Measurements from ENCODE around the gene QTRT2.

QTRT2 gene

GRCh38 chr3:114078126-114078525 lies 21.6 kb downstream of the QTRT2 start:
- no peak for DNase-seq (ENCODE audit: low read depth)

GRCh38 chr3:114079761-114080160 lies 23.2 kb downstream of the QTRT2 start:
- DNase-seq (ENCODE audit: low read depth) = no peak

- DNase-seq (ENCODE audit: low read depth) = no peak
These were observed 23.7 kb downstream of the QTRT2 start for GRCh38 chr3:114080201-114080600.

DNA sequence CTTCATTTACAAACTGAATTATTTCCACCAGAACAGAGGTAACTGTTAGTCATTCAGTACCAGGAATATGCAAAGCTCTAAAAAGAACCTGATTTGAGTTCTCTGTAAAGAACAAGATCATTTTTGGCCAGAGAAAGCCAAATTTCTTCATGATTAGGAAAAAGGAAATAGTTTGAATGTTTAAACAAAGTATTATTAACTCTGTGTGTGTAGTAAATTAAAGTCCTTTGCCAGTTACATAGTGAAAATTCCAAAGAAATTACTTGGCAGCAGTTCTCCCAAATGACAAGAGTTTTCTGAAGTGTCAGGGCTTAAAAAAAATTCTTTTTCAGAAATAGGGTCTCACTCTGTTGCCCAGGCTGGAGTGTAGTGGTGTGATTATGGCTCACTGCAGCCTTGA lies 24.5 kb downstream of the QTRT2 start:
- DNase-seq (ENCODE audit: low read depth) = no peak

GRCh38 chr3:114083112-114083511 lies 26.6 kb downstream of the QTRT2 start:
- no peak for DNase-seq (ENCODE audit: low read depth)

DNA sequence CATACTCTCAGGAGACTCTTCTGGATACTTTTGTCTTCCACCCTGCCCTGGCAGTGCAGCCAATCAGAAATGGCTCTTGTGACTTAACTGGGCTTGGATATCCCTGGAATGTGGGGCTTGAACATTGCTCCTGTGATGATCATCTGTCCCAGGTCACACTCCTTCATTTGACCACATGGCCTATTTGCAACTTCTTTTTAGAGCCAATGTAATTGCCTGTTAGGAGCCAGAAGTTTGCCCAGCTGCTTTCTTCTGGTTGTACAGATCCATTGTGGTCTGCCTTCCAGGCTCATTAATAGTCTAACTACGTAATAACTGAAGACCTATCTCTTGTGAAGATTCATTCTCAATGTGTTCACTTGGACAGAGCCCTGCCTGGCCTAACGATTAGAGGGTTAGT lies 29.8 kb downstream of the QTRT2 start:
- no peak for DNase-seq (ENCODE audit: low read depth)

DNA sequence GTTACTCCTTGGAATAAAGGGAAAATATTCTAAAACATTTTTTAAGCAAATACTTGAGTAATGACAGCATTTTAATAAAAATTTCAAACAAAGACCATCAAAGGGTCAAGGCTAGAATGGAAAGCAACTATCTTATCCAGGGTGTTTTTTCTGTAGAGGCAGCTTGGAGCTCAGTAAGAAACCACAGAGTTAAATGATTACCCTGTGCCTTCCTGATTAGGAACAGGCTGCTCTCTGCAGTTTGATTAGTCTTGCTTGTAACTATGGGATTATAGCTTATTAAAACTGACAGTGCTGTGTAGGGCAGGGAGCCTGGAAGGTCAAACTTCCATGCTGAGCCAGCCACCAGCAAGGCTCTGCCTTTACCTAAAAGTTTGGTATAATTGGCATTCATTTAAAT lies 33.1 kb downstream of the QTRT2 start:
- DNase-seq (ENCODE audit: low read depth) = no peak

DNA sequence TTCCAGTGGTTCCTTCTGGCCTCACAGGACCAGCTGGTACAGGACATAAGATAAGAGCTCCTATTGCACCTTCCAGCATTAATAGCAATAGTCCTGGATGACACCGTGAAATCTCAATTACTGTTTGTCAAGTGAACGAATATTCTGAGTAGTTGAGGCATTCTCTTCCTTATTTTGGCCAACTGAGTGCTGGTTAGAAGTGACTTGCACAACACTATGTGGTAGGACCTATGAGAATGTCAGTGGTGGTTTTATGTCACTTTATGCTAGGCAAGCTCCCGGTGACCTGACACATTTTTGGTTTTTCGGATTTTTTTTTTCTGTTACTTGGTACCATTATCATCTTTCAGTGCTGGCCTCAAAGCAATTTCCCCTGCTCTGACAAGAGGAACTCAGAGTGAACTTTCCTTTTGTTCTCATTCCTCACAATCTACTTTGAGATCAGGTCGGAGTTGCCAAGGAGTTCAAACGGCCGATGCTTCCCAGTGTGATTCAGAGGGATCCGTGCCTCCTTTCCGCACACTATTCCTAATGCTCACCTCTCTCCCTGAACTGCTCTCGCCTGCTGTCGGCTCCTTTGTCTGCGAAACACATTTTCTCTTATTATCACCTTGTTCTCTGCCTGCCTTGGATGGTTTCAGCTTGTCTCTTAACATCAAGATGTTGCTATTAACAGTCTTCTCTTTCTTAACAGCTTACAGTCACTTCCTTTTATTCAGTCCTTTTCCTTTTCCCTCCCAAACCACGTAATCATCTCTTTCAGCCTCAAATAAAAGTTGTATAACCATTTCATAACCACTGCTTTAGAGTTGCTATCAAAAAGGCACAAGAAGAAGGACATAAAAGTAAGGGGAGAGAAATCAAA lies 35.8 kb downstream of the QTRT2 start:
- no peak for DNase-seq (ENCODE audit: low read depth)

DNA sequence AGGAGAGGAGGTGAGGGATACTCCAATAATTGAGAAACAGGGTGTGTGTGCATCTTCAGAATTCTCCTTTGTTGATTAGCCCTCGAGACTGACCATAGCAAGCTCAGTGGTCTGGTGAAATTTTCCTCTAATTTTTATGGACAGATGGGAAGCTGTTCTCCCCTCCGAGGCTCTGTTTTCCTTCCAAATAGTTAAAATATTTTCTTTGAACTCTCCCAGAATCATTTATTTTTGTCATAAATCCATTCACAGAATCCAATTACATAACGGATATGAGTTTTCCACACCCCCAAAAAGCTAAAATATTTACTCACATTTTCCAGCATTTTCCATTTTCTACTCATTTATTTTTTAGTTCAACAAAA lies 36.5 kb downstream of the QTRT2 start:
- DNase-seq (ENCODE audit: low read depth) = no peak

DNA sequence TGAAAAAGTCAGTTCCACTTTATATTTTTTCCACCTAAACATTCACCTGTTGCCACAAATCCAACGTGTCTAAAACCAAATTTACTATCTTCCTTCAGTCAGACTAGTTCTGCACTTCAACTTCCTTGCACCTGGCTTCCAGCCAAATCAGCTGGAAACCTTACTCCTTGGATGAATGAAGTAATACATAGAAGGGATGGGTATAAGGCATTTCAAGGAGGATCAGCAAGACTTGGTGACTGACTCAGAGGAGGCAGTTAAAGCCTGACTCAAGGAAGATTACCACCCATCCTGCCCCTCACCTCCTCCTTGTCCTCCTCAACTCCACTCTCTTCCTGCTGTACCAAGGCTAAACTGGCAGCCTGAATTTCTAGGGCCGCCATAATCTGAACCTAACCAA lies 37.1 kb downstream of the QTRT2 start:
- DNase-seq (ENCODE audit: low read depth) = no peak

- DNase-seq (ENCODE audit: low read depth) = no peak
These were observed 39.3 kb downstream of the QTRT2 start for GRCh38 chr3:114095796-114096195.

- DNase-seq (ENCODE audit: low read depth) = no peak
These were observed 44.6 kb downstream of the QTRT2 start for GRCh38 chr3:114101101-114101500.

DNA sequence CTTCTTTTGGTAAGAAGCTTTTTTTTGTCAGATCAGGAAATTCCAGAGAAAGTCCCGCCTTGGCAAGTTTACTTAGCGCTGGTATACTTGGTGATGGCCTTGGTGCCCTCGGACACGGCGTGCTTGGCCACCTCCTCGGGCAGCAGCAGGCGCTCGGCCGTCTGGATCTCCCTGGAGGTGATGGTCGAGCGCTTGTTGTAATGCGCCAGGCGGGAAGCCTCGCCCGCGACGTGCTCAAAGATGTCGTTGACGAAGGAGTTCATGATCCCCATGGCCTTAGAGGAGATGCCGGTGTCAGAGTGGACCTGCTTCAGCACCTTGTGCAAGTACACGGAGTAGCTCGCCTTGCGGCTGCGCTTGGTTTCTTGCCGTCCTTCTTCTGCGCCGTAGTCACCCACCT lies 46.6 kb downstream of the QTRT2 start:
- no peak for DNase-seq (ENCODE audit: low read depth)

DNA sequence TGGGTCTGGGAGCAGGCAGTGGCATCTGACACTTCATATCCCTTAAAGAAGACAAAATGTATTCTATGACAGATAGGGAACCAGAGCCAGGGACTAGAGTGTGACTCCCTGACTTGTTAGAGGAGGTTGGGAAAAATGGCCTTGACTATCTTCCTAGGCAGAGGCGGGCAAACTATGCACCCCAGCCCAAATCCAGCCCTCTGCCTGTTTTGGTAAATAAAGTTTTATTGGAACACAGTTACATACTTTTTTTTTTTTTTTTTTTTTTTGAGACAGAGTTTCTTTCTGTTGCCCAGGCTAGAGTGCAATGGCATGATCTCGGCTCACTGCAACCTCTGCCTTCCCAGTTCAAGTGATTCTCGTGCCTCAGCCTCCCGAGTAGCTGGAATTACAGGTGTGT lies 47.3 kb downstream of the QTRT2 start:
- DNase-seq (ENCODE audit: low read depth) = no peak

- no peak for DNase-seq (ENCODE audit: low read depth)
These were observed 47.9 kb downstream of the QTRT2 start for GRCh38 chr3:114104414-114104813.

DNA sequence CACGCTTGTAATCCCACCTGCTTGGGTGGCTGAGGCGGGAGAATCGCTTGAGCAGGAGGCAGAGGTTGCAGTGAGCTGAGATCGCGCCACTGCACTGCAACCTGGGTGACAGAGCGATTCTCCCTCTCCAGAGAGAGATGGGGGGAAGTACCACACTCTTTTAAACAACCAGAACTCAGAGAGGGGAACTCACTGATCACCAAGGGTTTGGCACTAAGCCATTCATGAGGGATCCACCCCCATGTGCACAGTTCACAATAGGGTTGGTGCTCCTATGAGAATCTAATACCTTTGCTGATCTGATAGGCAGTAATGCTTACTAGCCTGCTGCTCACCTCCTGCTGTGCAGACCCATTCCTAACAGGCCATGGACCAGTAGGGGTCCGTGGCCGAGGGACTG lies 51.6 kb downstream of the QTRT2 start:
- DNase-seq (ENCODE audit: low read depth) = no peak

- DNase-seq (ENCODE audit: low read depth) = no peak
These were observed 53.9 kb downstream of the QTRT2 start for GRCh38 chr3:114110439-114110838.

- DNase-seq (ENCODE audit: low read depth) = no peak
These were observed 54.7 kb downstream of the QTRT2 start for GRCh38 chr3:114111060-114111770.

- no peak for DNase-seq (ENCODE audit: low read depth)
These were observed 56.2 kb downstream of the QTRT2 start for GRCh38 chr3:114112696-114113095.

DNA sequence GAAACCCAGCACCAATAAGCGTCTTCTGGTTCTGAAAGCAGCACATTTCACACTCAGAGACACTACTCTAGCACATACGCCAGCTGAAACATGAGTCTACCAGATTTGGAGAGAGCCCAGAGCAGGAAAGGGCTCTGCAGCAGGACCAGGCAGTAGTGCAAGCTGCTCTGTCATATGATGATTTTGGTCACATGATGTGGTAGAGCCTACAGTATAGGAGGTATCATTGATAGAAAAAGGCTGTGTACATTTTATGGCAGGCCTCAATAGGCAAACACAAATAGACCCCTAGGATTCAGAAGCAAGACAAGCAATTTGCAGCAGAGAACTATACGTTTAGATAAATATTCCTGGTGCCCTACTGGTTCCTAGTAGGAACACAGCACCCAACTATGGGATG lies 58.2 kb downstream of the QTRT2 start:
- DNase-seq (ENCODE audit: low read depth) = no peak

- no peak for DNase-seq (ENCODE audit: low read depth)
These were observed 58.6 kb downstream of the QTRT2 start for GRCh38 chr3:114115143-114115542.

DNA sequence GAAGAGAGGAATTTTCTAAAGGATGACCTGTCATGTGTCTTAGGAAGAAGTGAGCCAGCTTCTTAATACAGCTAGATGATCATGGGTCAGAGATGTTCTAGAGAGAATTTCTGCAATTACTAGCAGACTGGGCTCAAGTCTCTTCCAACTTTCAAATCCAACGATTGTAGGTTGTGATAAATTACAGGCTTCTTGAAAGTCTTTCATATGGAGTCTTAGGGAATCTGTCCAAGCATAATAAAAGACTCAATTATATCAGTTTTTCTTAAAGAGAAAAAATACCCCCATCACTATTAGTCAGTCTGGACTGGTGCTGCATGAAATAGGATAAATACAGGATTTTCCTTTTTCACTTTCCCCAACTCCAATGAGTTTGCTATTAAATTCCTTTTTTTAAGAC lies 63.2 kb downstream of the QTRT2 start:
- DNase-seq (ENCODE audit: low read depth) = no peak

DNA sequence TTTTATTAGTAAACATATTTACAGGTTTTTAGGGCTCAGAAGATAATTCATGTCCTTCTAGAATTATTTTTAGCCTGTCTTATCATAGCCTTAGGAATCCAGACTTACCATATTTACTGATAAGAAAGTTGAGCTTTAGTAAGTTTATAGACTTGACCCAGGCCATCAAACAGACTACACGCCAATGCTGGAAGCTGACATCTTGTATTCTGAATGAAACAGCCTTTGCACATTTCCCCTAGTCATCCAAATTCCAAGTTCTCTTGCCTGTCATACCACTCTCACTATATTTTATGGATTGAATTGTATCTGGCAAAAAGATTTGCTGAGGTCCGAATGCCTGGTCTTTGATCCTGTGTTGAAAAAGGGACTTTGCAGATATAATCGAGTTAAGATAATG lies 63.7 kb downstream of the QTRT2 start:
- no peak for DNase-seq (ENCODE audit: low read depth)
